GM19035 (cell line): ENCODE measurements around the gene PAK5.

Experiments used
- ATAC-seq: cut with Tn5 transposase; IDR thresholded peaks from one replicate; pipeline ENCODE4 v1.9.1; 2021; ENCODE audit not compliant: unreplicated experiment

Gene PAK5

DNA sequence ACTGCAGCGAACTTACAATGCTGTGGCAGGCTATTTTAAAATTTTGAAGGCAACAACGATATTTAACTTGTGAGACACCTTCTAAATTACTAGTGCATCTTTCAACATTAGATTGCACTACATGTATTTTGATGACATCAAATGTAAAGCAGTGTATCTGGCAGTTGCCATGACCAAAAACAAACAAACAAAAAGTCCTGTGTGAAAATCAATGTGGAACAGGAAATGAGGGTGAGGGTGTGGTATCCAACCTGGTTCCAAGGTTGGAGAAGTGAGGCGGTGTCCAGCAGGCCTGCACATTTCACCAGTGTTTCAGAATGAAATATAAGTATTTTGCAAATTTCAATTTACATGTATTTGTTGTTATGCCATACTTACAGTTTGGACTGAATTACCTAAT lies 212.5 kb downstream of the PAK5 start:
- ATAC-seq = no peak

- ATAC-seq = no peak
Measured at GRCh38 chr20:9617940-9618339, 220.9 kb downstream of the PAK5 start.

DNA sequence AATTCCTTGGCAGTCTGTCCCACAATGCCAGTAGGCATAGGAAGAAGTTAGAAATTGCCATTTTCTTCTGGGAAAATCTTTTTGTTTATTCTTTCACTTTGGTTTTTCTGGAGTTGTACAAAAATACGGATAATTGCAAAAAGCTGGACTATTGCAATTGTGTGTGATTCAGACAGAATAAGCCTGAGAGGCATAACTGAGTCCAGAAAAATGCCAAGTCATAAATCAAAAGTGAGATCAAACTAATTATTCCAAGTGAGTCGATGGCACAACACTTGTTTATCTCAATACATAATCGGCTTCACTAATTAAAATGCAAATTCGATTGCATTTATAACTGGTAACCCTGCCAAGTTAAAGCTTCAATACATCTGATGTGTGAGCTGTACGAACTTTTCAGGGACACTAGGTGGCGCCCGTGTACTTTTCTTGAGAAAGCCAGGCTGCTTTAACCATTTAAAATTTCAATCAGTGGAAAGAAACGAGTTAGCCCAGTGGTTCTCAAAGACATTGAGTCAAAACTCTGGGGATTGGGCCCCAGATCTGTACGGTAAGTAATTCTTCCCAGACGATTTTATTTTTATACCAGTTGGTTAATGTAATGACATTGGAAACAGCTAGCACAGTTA lies 221.9 kb downstream of the PAK5 start:
- peak; percentile 40 for ATAC-seq

DNA sequence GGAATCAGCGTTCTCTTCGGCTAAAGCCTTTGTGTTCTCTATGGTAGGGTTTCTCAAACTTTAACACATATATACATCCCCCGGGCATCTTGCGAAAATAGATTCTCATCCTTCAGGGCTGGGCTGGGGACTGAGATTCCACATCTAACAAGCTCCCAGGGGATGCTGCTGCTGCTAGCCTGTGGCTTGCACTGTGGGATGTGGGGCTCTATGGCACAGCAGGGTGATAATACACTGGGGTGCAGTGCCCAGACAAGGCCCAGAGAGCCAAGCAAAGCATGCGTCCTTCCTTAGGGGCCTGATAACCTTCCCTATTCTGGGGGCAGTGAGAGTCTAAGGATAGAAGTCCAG lies 222.4 kb downstream of the PAK5 start:
- peak; percentile 14 for ATAC-seq

- peak; percentile 97 for ATAC-seq
Measured at GRCh38 chr20:9615766-9616454, 223.0 kb downstream of the PAK5 start.

GRCh38 chr20:9615118-9615517 lies 223.8 kb downstream of the PAK5 start:
- no peak for ATAC-seq

- ATAC-seq = no peak
Measured at GRCh38 chr20:9613871-9614270, 225.0 kb downstream of the PAK5 start.

GRCh38 chr20:9611921-9612320 lies 227.0 kb downstream of the PAK5 start:
- ATAC-seq = no peak

GRCh38 chr20:9610665-9611064 lies 228.2 kb downstream of the PAK5 start:
- ATAC-seq = no peak

- peak; percentile 69 for ATAC-seq
Measured at GRCh38 chr20:9609887-9610502, 228.9 kb downstream of the PAK5 start.

- no peak for ATAC-seq
Measured at GRCh38 chr20:9608639-9609340, 230.1 kb downstream of the PAK5 start.

DNA sequence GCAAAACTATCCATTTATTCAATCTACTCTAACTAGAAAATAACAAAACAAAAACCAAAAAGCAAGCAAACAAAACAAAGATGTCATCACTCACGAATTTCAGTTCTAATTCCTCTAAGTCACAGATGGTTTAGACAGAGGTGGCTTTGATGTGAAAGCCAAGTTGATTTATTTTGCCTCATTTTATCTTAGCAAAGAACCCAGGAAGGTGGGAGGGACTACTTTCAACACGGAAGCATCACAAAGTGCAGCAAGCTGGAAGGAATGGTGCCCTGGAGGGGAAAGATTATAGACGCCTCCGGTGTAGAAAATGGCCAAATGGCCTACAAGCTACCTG lies 236.1 kb downstream of the PAK5 start:
- no peak for ATAC-seq

DNA sequence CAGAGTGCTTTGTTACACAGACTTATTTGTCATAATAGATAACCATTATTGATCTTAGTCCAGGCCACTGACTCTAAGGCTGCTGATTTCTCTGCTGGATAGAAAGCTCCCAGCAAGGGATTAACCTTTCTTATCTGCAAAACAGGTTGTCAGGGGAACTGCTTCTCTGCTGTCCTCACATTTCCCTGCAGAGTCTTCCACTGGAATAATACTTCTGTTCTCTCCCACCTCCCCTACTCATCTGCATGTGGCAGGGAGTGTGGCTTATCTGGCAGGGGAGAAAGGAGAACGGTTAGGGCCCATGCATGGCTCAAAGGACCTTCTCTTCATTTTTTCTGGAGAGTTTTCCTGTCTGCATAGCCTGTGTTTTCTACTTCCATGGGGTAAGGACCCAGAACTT lies 238.3 kb downstream of the PAK5 start:
- ATAC-seq = no peak

DNA sequence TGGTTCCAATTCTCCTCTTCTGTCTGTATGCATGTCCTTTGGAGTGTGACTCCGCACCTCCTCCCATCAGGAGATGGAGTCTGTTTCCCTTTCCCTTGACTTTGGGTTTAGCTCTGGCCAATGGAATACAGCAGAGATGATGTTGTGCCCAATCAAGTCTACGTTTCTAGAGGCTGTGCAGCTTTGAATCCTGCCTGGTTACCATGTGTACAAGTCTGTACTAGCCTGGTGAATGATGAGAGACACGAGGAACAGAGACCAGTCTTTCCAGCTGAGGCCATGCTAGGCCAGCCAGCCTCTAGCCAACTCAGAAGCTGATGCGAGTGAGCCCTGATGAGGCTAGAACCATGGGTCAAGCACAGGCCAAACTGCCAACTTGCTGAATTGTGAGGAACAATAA lies 241.3 kb downstream of the PAK5 start:
- ATAC-seq = no peak

DNA sequence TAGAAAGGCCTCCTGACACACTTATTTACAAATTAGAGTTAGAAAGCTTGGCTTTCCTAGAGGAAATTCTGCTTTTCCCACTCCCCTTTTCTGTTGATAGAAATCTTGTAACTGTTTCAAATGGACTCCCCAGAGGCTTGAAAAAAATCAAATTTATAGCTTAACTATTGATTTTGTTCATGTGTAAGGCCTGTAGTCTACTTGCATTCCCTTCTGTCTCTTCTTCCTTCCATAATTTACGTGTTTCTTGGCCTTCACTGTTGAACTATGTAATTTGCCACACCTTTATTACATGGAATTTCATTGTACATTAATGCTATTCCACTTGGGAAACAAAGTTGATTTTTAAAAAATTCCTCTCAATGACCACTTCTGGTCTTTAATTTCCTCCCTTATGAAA lies 243.1 kb downstream of the PAK5 start:
- no peak for ATAC-seq

DNA sequence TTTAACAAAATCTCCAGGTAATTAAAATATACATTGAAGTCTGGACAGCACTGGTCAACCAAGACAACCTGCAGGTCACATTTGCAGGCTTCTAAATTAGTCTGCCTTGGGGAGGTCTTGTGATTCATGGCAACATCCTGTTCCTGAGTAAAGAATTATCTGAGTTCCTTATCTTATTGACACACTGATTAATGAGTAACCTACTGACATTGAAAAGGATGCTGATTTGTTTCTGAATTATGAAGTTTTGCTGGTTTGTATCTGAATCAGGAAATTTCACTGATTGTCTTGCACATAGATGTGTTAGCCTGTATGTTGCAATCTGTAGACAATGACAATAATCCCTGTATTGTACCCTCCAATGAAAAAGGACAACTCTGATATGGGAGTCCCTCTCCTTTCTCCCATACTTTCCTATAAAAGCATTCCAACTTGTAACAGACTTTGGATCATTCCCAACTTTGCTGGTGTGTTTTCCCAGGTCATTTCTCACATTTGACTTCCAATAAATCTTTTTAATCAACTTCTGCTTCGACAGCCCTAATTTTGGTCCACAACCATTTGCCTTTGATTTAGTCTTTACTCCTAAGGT lies 244.5 kb downstream of the PAK5 start:
- ATAC-seq = no peak

DNA sequence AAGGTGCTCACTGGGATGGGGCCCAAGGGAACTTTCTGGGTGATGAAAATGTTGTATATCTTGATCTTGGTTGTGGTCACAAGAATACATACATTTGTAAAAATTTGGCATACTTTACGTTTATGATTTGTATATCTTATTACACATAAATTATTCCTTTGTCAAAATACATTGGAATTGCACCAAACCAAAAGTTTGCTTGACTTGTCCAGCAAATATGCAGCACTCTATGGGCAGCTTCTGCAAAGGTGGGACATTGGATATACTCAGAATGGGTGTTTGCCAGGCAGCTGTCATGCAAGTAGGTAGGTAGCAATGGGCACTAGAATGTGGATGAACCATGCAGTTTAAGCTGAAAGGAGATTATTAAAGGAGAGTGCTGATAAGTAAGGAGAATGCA lies 246.5 kb downstream of the PAK5 start:
- ATAC-seq = no peak

DNA sequence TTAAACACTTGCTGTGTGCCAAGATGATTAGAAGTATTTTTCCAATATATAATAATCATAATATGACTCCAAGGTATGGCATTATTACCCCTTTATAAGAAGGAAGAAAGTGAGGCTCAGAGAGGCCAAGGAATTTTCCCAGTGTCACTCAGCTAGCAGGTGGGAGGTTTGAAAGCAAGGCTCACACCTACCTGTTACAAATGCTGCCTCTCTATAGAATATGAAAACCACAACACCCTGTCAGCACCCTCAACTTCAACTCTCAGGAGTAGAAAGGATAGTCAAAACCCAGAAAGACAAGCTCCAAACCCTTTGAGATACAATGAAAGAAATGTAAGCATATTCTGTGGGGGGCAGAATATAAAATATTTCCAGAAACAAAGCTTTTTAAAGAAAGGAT lies 247.8 kb downstream of the PAK5 start:
- no peak for ATAC-seq

GRCh38 chr20:9590189-9590588 lies 248.7 kb downstream of the PAK5 start:
- ATAC-seq = no peak

- no peak for ATAC-seq
Measured at GRCh38 chr20:9588706-9589105, 250.2 kb downstream of the PAK5 start.

DNA sequence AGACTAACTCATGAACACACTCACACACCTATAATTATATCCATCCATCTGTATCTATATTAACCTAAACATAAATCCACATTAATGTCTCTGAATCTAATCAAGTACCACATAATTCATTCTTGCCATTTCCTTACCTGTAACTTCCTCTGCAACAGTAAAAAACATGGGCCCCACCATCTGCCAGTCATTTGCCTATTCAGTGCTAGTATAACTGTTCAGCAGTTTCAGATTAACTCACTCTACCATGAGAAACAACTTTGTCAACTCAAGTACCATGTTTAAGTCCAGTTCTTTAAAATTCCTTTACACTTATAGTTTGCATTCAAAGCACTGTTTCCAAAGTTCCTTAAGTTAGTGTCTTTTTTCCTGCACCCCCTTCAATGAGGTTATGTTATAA lies 255.7 kb downstream of the PAK5 start:
- no peak for ATAC-seq

DNA sequence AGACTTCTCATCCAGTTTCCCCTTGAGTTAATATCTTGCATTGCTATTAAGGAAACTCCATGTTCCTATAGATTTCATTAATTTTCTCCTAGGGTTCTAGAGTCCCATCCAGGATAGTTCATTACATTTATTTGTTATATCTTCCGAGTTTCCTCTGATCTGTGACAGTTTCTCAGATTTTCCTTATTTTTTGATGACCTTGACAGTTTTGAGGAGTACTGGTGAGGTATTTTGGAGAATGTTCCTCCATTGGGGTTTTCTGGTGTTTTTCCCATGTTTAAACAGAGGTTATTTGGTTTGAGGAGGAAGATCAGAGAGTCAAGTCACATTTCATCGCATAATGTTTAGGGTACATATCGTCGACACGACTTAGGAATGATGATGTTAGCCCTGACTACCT lies 256.7 kb downstream of the PAK5 start:
- no peak for ATAC-seq
